COR-L47 (cell line): ENCODE data around the gene NR4A2.

Source experiments
- DNase-seq: peaks from one replicate; lab custom pipeline; 2025; lab: John Stamatoyannopoulos, UW

NR4A2 gene

DNA sequence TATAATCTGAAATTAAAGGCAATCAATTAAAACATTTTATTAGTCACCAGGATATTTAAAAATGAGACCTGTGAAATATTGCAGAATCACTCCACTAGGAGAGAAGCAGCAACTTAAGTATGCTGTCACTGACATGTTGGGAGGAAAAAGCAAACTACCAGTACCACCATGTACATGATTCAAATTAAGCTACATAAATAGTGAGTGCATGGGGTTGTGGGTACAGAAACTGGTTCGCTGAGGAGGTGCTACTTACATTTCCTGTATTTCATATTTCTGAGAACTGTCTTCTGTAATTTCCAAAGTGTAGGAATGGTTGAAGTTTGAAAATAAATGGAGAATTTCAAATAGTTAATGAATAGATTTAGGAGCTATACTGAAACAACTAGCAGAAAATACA is 7.9 kb upstream of the NR4A2 start:
- DNase-seq = no peak

DNA sequence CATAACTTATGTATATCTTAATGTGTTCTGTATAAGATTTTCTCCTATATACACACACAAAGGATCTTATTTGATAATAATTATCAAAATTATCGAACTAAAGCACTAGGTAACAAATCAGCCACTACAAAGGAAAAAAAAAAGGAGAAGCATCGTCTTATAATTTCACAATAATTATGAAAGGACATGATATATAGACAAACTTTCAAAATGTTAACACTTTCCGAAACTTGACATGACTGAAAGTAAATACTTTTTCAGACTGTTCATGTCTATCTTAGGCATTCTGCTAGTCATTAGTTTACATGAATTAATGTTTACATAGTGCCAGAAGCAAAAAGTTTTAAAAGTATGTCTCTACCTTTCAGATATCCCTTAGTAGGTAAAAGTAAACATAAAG is 7.3 kb upstream of the NR4A2 start:
- no peak for DNase-seq

- DNase-seq = peak; percentile 72
These were observed 6.8 kb upstream of the NR4A2 start for GRCh38 chr2:156339110-156339847.

DNA sequence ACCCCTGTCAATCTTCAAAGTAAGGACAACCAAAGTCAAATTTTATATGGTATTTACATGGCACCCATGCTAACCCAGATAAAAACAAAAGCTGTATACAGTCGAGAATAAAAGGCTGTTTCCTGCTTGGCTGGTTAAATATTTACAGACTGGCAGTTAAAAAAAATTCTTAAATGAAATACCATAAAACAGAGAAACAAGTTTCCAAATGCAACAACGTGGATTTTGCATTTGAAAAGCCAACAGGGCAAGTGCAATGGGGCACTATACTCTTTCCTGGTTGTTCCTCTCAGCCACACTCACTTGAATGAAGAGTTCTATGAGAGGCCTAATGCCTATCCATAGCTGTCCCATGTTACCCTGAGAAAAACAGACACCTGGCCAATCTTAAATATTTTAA is 6.1 kb upstream of the NR4A2 start:
- DNase-seq = no peak

- DNase-seq = peak; percentile 79
These were observed 2.3 kb upstream of the NR4A2 start for GRCh38 chr2:156334496-156335478.

DNA sequence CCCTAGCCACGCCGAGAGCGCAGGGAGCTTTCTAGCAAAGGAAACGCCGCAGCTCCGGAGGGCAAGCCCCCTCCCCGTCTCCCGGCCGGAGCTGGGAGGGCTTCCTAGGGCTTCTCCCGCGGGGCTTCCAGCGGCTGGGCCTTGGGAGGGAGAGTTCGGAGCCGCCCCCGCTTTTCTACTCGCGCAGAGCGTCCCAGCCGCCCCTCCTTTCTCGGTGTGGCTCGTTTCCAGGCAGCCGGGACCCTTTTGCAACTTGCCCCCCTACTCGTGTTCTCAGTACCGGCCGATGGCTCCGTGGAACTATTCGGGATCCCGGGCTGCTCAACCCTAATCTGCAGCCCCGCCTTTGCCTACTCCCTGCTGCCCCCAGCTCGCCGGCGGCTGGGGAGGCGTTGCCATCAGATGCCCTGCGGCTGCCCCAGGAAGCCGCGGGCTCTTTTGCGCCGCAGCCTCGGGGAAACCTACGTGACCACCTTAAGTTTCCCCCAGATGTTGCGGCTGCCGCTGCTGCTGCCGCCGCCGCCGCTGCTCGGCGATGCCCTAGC is 1.5 kb upstream of the NR4A2 start:
- peak; percentile 45 for DNase-seq

DNA sequence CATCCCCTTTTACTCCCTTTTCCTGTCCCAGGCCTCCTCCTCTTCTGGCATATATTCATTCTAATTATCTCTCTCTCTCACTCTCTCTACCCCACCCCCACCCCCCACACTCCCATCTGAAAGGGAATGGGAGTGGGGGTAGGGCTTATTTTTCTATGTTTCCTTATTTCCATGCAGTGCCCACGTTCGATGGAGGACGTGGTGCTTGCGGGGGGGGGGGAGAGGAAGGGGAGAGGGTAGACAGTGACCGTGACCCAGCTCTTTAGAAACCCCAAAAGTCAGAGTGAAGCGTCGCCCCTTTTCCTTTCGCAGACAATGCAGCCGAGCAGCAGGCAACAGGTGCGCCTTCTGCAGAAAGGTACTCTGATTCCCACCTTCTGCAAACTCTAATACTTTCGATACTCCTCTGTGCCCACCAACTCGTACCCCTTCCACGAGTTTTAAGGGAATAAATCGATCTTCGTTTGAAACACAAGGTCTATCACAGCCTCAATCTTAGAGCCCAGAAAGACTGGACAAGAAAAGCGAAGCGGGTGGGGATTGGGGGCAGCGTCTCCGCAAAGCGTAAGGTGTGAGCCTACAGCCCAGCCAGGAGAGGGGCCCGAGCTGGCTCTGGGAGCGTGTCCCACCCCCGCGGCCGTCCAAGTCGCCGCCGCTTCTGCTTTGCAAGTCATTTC is 891 bp upstream of the NR4A2 start:
- DNase-seq = peak; percentile 45

- DNase-seq = no peak
These were observed 312 bp downstream of the NR4A2 start for GRCh38 chr2:156332284-156332533.

GRCh38 chr2:156331572-156332283 is 793 bp downstream of the NR4A2 start:
- DNase-seq = peak; percentile 32

GRCh38 chr2:156329927-156330726 is 2.4 kb downstream of the NR4A2 start:
- DNase-seq = no peak

DNA sequence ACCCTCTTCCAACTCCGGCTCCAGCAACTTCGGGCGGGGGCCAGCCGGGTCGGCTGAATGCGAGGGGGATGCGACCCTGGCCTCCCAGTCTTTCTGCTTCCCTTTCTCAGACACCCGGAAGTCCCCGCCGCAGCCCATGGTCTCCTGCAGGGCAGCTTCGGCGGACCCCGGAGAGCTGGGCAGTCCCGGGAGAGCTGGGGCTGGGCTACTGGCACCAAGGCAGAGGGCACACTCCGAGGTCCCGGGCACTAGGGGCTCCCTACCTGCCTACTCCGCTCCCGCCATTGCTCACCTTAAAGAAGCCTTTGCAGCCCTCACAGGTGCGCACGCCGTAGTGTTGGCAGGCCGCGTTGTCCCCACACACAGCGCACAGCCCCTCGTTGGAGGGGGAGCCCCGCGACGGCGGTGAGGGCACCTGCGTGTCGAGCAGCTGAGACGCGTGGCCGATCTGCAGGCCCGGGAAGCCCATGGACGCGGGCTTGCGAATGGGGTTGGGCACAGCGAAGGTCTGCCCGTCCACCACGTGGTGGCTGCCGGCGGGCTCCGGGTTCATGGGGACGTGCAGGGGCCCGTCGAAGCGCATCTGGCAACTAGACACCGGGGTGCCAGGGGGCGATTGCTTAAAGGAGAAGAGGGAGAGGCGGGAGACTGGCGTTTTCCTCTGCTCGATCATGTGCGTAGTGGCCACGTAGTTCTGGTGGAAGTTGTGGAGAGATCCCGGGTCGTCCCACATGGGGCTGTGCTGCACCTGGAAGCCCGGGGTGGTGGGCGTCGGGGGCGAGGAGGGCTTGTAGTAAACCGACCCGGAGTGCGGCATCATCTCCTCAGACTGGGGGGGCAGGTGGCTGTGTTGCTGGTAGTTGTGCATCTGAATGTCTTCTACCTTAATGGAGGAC is 3.2 kb downstream of the NR4A2 start:
- DNase-seq = no peak

- DNase-seq = no peak
These were observed 4.5 kb downstream of the NR4A2 start for GRCh38 chr2:156327835-156328695.

- no peak for DNase-seq
These were observed 5.9 kb downstream of the NR4A2 start for GRCh38 chr2:156326526-156327095.

DNA sequence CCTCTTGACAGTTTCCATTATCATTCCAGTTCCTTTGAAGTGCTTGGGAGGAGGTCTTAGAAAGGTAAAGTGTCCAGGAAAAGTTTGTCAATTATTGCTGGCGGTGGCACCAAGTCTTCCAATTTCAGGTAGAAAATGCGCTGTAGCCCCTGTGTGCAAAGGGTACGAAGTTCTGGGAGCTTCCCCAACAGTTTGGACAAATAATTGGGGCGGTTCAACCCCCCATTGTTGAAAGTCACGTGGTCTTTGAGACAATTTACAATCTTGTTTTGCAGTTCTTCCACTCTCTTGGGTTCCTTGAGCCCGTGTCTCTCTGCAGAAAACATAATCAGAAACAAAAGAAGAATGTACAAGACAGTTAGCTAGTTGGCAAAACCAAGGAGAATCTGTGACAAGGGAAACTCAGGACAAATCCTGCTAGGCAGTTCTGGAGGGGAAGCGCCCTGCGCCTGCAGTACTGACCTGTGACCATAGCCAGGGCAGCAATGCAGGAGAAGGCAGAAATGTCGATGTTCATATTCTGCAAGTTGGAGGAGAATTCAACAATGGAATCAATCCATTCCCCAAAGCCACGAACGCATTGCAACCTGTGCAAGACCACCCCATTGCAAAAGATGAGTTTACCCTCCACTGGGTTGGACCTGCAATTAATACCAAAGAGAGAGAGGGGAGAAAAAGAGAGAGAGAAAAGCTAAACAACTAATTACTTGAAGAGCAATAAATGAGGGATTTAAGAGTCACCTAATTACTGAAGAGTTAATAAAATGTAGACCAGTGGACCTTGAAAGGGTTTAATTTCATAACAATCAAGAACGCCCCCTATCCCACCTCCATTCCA is 6.6 kb downstream of the NR4A2 start:
- DNase-seq = no peak

GRCh38 chr2:156323754-156324153 is 8.8 kb downstream of the NR4A2 start:
- no peak for DNase-seq

- no peak for DNase-seq
These were observed 9.8 kb downstream of the NR4A2 start for GRCh38 chr2:156322686-156323231.

- DNase-seq = no peak
These were observed 10.4 kb downstream of the NR4A2 start for GRCh38 chr2:156322051-156322685.
